A549 (cell line): ENCODE measurements around the gene RPS21.

Source experiments
- CTCF ChIP-seq: fragments of >200 bp; sonication (Bioruptor Twin); formaldehyde crosslinking; IDR thresholded peaks from 3 replicates; pipeline ENCODE4 v1.5.1; 2016
- JUNB ChIP-seq: fragments of >200 bp; sonication (Bioruptor Twin); formaldehyde crosslinking; IDR thresholded peaks from 2 replicates; pipeline ENCODE4 v1.6.1; 2016
- POLR2A ChIP-seq: IDR thresholded peaks from 2 replicates; pipeline ENCODE4 v1.6.1; 2012; ENCODE audit warnings: mild to moderate bottlenecking, low read length

- TF ChIP-seq CTCF (no peak), POLR2A (no peak), JUNB (no peak)
Measured at GRCh38 chr20:62378215-62378614, 8.7 kb upstream of the RPS21 start.
